ENCODE data around the gene MAPK11. TPM values are rescaled to one million over a fixed set of nuclear protein-coding genes. Genes with fewer than 3 reads are reported as not detected.

The MAPK11 gene
- total and polyA plus RNA-seq, 10 of the 15 experiments (the other 5 are each of a cell fraction or from before 2014, with no cell fraction given) = 0.05 to 12.8 (median 3.7) TPM

- no peak for TF ChIP-seq NR2C2 (IDR thresholded peaks at IDR 0.05; ENCODE audit: borderline replicate concordance, control insufficient read depth, insufficient read length, low read depth)
- TF ChIP-seq JUND (IDR thresholded peaks at IDR 0.05; ENCODE audit: low read depth, low read length) = no peak
- TF ChIP-seq PAX5 (IDR thresholded peaks at IDR 0.05; ENCODE audit: borderline replicate concordance, low read depth, low read length) = peak; percentile 82; the same call in 1 of the 2 replicates
- TF ChIP-seq ZZZ3 (IDR thresholded peaks at IDR 0.05; ENCODE audit: control insufficient read depth, insufficient read length, low read depth) = no peak
These were observed 35.9 kb upstream of the MAPK11 start (continued) for GRCh38 chr22:50305923-50306566.

- no peak for FAIRE-seq
These were observed 35.3 kb upstream of the MAPK11 start for GRCh38 chr22:50305393-50305922.

More at GRCh38 chr22:50305393-50305922, 35.3 kb upstream of the MAPK11 start:
- in situ Hi-C loops (cut with MboI) (no loop called here), intact Hi-C loops (cut with micrococcal nuclease; ENCODE audit: unreplicated experiment) (no loop called here)
- Histone ChIP-seq H3K4me2 (ENCODE audit: control insufficient read depth, insufficient read depth) (peak overlapping the region; percentile 99), H3K27me3 (replicated peaks in 1 of 2; ENCODE audit: control insufficient read depth in 2 of 2, insufficient read depth in 2 of 2, low read length in 1 of 2) (no peaks in the 10 kb centered on the region), H2AFZ (ENCODE audit: control insufficient read depth, low read depth, low read length) (no peak overlapping the region), H3K36me3 (ENCODE audit: control insufficient read depth in 2 of 2, insufficient read depth in 2 of 2, low read length in 1 of 2) (peaks cover 2 to 3% of the 10 kb centered on the region in 2 experiments; a peak in 2 of 4 replicates), H4K20me1 (ENCODE audit: control insufficient read depth, insufficient read depth) (peaks cover 4% of the 10 kb centered on the region; the same call in 1 of the 2 replicates), H3K9ac (ENCODE audit: control insufficient read depth, insufficient read depth, low read length) (peak overlapping the region; percentile 96), H3K27ac (ENCODE audit: control insufficient read depth, insufficient read depth) (peak overlapping the region; percentile 78), H3K79me2 (ENCODE audit: control insufficient read depth, insufficient read depth, low read length) (peaks cover 69% of the 10 kb centered on the region), H3K4me1 (ENCODE audit: control insufficient read depth, insufficient read depth, low read length) (peaks cover 64% of the 10 kb centered on the region), H3K4me3 (peak overlapping the region; percentile 91), H3K9me3 (replicated peaks; ENCODE audit: control insufficient read depth, insufficient read depth, low read length) (no peaks in the 10 kb centered on the region)
- TF ChIP-seq LARP7 (IDR thresholded peaks at IDR 0.05) (no peak), USF1 (IDR thresholded peaks at IDR 0.05; ENCODE audit: borderline replicate concordance, extremely low read length, insufficient read depth, low read depth, low read length) (no peak), ZBTB4 (CRISPR knock-in tag; IDR thresholded peaks at IDR 0.05) (no peak), MTA2 (IDR thresholded peaks at IDR 0.05; ENCODE audit: low read depth) (no peak), NFIC (IDR thresholded peaks at IDR 0.05; ENCODE audit: low read depth, low read length) (no peak), BACH1 (IDR thresholded peaks at IDR 0.05; ENCODE audit: borderline replicate concordance) (no peak), SMARCA5 (IDR thresholded peaks at IDR 0.05) (peak; percentile 51; the same call in 1 of the 2 replicates), POLR2A (IDR thresholded peaks at IDR 0.05; ENCODE audit: low read depth, low read length) (0 out of 2 replicates have a peak, but pooled peaks have one; percentile 10), MYC (IDR thresholded peaks at IDR 0.05; ENCODE audit: insufficient read depth, insufficient read length, insufficient replicate concordance, low read length, severe bottlenecking) (no peak), FOXM1 (IDR thresholded peaks at IDR 0.05; ENCODE audit: low read depth, low read length) (no peak), HSF1 (IDR thresholded peaks at IDR 0.05; ENCODE audit: low read depth, low read length) (no peak)
- DNase-seq (ENCODE audit: low read depth, low spot score) (no peak), ATAC-seq (peak; percentile 34)
- POLR2A ChIA-PET = interaction anchor here (0.6 to 3.8 kb wide), 9 partner anchors 9 to 315 kb away, joined by 3 to 22 read pairs (median 4); partner anchors contain the start of gene DENND6B
- no TSS peak for BruUV-seq (replicated peaks)
- RAD21 ChIA-PET (ENCODE audit: unreplicated experiment) = interaction anchor here (0.8 to 3.8 kb wide), 5 partner anchors 9 to 220 kb away, joined by 3 to 13 read pairs (median 4); partner anchors contain the start of gene SCO2
- CTCF ChIA-PET = interaction anchor here (0.9 to 4.0 kb wide), 7 partner anchors 11 to 276 kb away, joined by 3 to 17 read pairs (median 10); partner anchors contain the start of gene DENND6B
- WGBS (ENCODE audit: insufficient coverage, insufficient replicate concordance, low lambda C conversion rate, missing lambda C conversion rate) = 42% methylated on average over 14 of the region's 14 CpGs
- SMC1A ChIA-PET (ENCODE audit: uncharacterized antibody, unreplicated experiment) = interaction anchor here (0.7 to 4.2 kb wide), 4 partner anchors 9 to 22 kb away, joined by 3 to 21 read pairs (median 4); no protein-coding TSS in a partner anchor

Data from GM12878 (cell line).